Measurements from ENCODE around the gene CNEP1R1. TPM values are rescaled to one million over a fixed set of nuclear protein-coding genes. Genes with fewer than 3 reads are reported as not detected.

Gene CNEP1R1
- total and polyA plus RNA-seq, 9 of the 15 experiments (the other 6 are each of a cell fraction or from before 2014, with no cell fraction given): 7.6 to 20.1 (median 10.6) TPM

- POLR2A ChIA-PET: no interaction called here
- CTCF ChIA-PET (ENCODE audit: low intra/inter-chr PET ratio): no interaction called here
- in situ Hi-C loops (cut with MboI): no loop called here
- intact Hi-C loops (cut with micrococcal nuclease): no loop called here
- H3K4me3 ChIP-seq: no peak overlapping the region
- WGBS (ENCODE audit: insufficient coverage, low coverage, missing lambda C conversion rate): 46% methylated on average over 5 of the region's 5 CpGs
- peaks cover 0 to 13% of the 10 kb centered on the region in 2 experiments; a peak in 4 of 5 replicates for H3K27me3 ChIP-seq (ENCODE audit: control insufficient read depth in 2 of 2, insufficient read depth in 2 of 2, low read length in 2 of 2)
- H3K4me1 ChIP-seq (replicated peaks in 1 of 2; ENCODE audit: control insufficient read depth in 2 of 2, insufficient read depth in 2 of 2, low read length in 2 of 2): no peaks in the 10 kb centered on the region; a peak in 1 of 5 replicates
- DNase-seq (ENCODE audit: extremely low read depth in 1 of 4, low spot score in 3 of 4) (no peak), ATAC-seq (no peak), FAIRE-seq (no peak)
- no peak overlapping the region for H3K9ac ChIP-seq (ENCODE audit: insufficient read depth in 1 of 2, low read depth in 2 of 2, low read length in 2 of 2)
- no peak for TF ChIP-seq NCOR1 (IDR thresholded peaks at IDR 0.05)
- no peak for TF ChIP-seq SMAD4 (CRISPR knock-in tag; conservative IDR thresholded peaks at IDR 0.05)
- no peak for TF ChIP-seq MYC (IDR thresholded peaks at IDR 0.05; ENCODE audit: low read depth, low read length)
- no peak for TF ChIP-seq MYC (CRISPR knock-in tag; IDR thresholded peaks at IDR 0.05; ENCODE audit: borderline replicate concordance, low read depth)
- TF ChIP-seq ARHGAP35 (IDR thresholded peaks at IDR 0.05; ENCODE audit: partially characterized antibody): no peak
- TF ChIP-seq TBL1XR1 (IDR thresholded peaks at IDR 0.05; ENCODE audit: low read length in 2 of 2): no peak
- H3K9me3 ChIP-seq (replicated peaks; ENCODE audit: control insufficient read depth, insufficient read depth, low read depth, low read length): no peaks in the 10 kb centered on the region
- H3K27ac ChIP-seq (ENCODE audit: extremely low read depth, low read depth, low read length): no peak overlapping the region
- H2AFZ ChIP-seq (ENCODE audit: low read depth, low read length): 0 out of 2 replicates have a peak overlapping the region, but pooled peaks have one; percentile 77
- BruUV-seq (replicated peaks): no TSS peak
- H3K9me1 ChIP-seq (ENCODE audit: control insufficient read depth, insufficient read depth, low read length): no peaks in the 10 kb centered on the region
- H3K36me3 ChIP-seq (ENCODE audit: control insufficient read depth, insufficient read depth, low read length): no peaks in the 10 kb centered on the region
- H3K79me2 ChIP-seq (ENCODE audit: control insufficient read depth, insufficient read depth, low read length): no peaks in the 10 kb centered on the region
- H3K4me2 ChIP-seq (ENCODE audit: insufficient read depth, low read length): no peak overlapping the region
- H4K20me1 ChIP-seq (replicated peaks; ENCODE audit: control insufficient read depth, insufficient read depth, low read length): no peaks in the 10 kb centered on the region
Observed at GRCh38 chr16:49987381-49987780, 37.6 kb upstream of the CNEP1R1 start.

- intact Hi-C loops (cut with micrococcal nuclease): no loop called here
- BruUV-seq (replicated peaks): no TSS peak
Observed at GRCh38 chr16:49992825-49993224, 32.2 kb upstream of the CNEP1R1 start.

More at GRCh38 chr16:49992825-49993224, 32.2 kb upstream of the CNEP1R1 start:
- in situ Hi-C loops (cut with MboI): no loop called here
- POLR2A ChIA-PET: interaction anchor here (0.6 kb wide), 1 partner anchor 182 kb away, joined by 3 read pairs; no protein-coding TSS in a partner anchor
- H3K79me2 ChIP-seq (ENCODE audit: control insufficient read depth, insufficient read depth, low read length): no peaks in the 10 kb centered on the region
- H2AFZ ChIP-seq (ENCODE audit: low read depth, low read length): no peak overlapping the region
- TF ChIP-seq RUNX1 (IDR thresholded peaks at IDR 0.05; ENCODE audit: low read depth): no peak
- TF ChIP-seq BHLHE40 (IDR thresholded peaks at IDR 0.05; ENCODE audit: low read length): 0 out of 2 replicates have a peak, but pooled peaks have one; percentile 22
- H3K4me1 ChIP-seq (replicated peaks in 1 of 2; ENCODE audit: control insufficient read depth in 2 of 2, insufficient read depth in 2 of 2, low read length in 2 of 2): peaks cover 0 to 3% of the 10 kb centered on the region in 2 experiments; a peak in 1 of 5 replicates
- FAIRE-seq (no peak), ATAC-seq (no peak), DNase-seq (ENCODE audit: extremely low read depth in 1 of 4, low spot score in 3 of 4) (no peak)
- no peak overlapping the region for H3K27ac ChIP-seq (ENCODE audit: extremely low read depth, low read depth, low read length)
- no peak overlapping the region for H3K9ac ChIP-seq (ENCODE audit: insufficient read depth in 1 of 2, low read depth in 2 of 2, low read length in 2 of 2)
- no peaks in the 10 kb centered on the region for H4K20me1 ChIP-seq (replicated peaks; ENCODE audit: control insufficient read depth, insufficient read depth, low read length)
- 17% methylated on average over 8 of the region's 8 CpGs for WGBS (ENCODE audit: insufficient coverage, low coverage, missing lambda C conversion rate)
- peaks cover 2 to 15% of the 10 kb centered on the region in 2 experiments; a peak in 4 of 5 replicates for H3K27me3 ChIP-seq (ENCODE audit: control insufficient read depth in 2 of 2, insufficient read depth in 2 of 2, low read length in 2 of 2)
- no peak overlapping the region for H3K4me3 ChIP-seq
- H3K9me3 ChIP-seq (replicated peaks; ENCODE audit: control insufficient read depth, insufficient read depth, low read depth, low read length): no peaks in the 10 kb centered on the region
- H3K36me3 ChIP-seq (ENCODE audit: control insufficient read depth, insufficient read depth, low read length): no peaks in the 10 kb centered on the region
- CTCF ChIA-PET (ENCODE audit: low intra/inter-chr PET ratio): no interaction called here
- H3K9me1 ChIP-seq (ENCODE audit: control insufficient read depth, insufficient read depth, low read length): no peaks in the 10 kb centered on the region
- H3K4me2 ChIP-seq (ENCODE audit: insufficient read depth, low read length): no peak overlapping the region
